K562 (cell line): ENCODE measurements around the gene HK2. TPM values are rescaled to one million over a fixed set of nuclear protein-coding genes. Genes with fewer than 3 reads are reported as not detected.

Experiments
- ATAC-seq: fragments of 200-7000 bp; cut with Tn5 transposase; 3 replicates; pipeline ENCODE4 v1.9.1; 2020; ENCODE audit warnings: moderate library complexity
- BruUV-seq: library from RNA; stranded (reverse); fragments of 400-500 nt; replicated peaks from 2 replicates; lab custom pipeline; 2021; lab: Mats Ljungman, UMichigan
- CTCF ChIA-PET: fragments of 300-600 bp; formaldehyde crosslinking; extraction: SDS; loops from one replicate; lab custom pipeline; 2021; ENCODE audit warnings: low intra/inter-chr PET ratio; lab: Yijun Ruan, JAX
- POLR2A ChIA-PET: fragments of 300-600, 350-650 bp; sonication (Branson Sonifier 250); formaldehyde crosslinking; extraction: SDS; loops from one replicate; lab custom pipeline; 2021; ENCODE audit warnings: antibody characterized with exemption, inconsistent platforms; lab: Yijun Ruan, JAX
- DNase-seq, 4 experiments: peaks; one replicate each; pipeline versions ENCODE4 v3.0.0 to v3.0.0-alpha.2; 2011 to 2018; ENCODE audit warnings: low spot score in 3 of 4, mixed read lengths in 3 of 4; ENCODE audit errors: extremely low read depth in 1 of 4
- FAIRE-seq: peaks from 2 replicates; lab custom pipeline; 2011; peaks lifted over from hg19 to GRCh38; lab: Jason Lieb, UNC
- H2AFZ ChIP-seq: 2 replicates; pipeline ENCODE4 v1.6.0; 2011; ENCODE audit warnings: low read depth, low read length, control low read depth, inconsistent platforms
- H3K27ac ChIP-seq: fragments of 200-600 bp; 3 replicates; pipeline ENCODE4 v1.8.0; 2011; ENCODE audit warnings: low read depth, mild to moderate bottlenecking, control low read depth, inconsistent platforms, low read length, moderate library complexity, mixed read lengths; ENCODE audit errors: extremely low read depth
- H3K27me3 ChIP-seq, 2 experiments: fragments of 300-600 bp in 1 of 2; 2 replicates in 1 of 2; 3 replicates in 1 of 2; pipeline versions ENCODE4 v1.6.0 to v1.8.0; 2011; ENCODE audit warnings: inconsistent platforms in 2 of 2, low read length in 2 of 2, mild to moderate bottlenecking in 1 of 2, mixed read lengths in 1 of 2, moderate library complexity in 1 of 2; ENCODE audit not compliant: control insufficient read depth in 2 of 2, insufficient read depth in 2 of 2
- H3K36me3 ChIP-seq: fragments of 300-600 bp; 3 replicates; pipeline ENCODE4 v1.8.0; 2011; ENCODE audit warnings: mild to moderate bottlenecking, low read length, inconsistent platforms; ENCODE audit not compliant: control insufficient read depth, insufficient read depth
- H3K4me1 ChIP-seq, 2 experiments: fragments of 200-600 bp in 1 of 2; replicated peaks in 1 of 2; 2 replicates in 1 of 2; 3 replicates in 1 of 2; pipeline versions ENCODE4 v1.5.1 to v1.8.0; 2011; ENCODE audit warnings: inconsistent platforms in 2 of 2, low read length in 2 of 2, mild to moderate bottlenecking in 1 of 2, mixed read lengths in 1 of 2, moderate library complexity in 1 of 2; ENCODE audit not compliant: control insufficient read depth in 2 of 2, insufficient read depth in 2 of 2
- H3K4me2 ChIP-seq: 2 replicates; pipeline ENCODE4 v1.6.1; 2011; ENCODE audit warnings: low read length, control low read depth, inconsistent platforms, mixed read lengths; ENCODE audit not compliant: insufficient read depth
- H3K4me3 ChIP-seq: fragments of 200-600 bp; sonication (generic), shearing (Covaris generic); 2 replicates; pipeline ENCODE4 v1.5.1; 2016; ENCODE audit warnings: control low read depth, inconsistent platforms
- H3K79me2 ChIP-seq: fragments of 200-600 bp; 3 replicates; pipeline ENCODE4 v1.8.0; 2011; ENCODE audit warnings: low read length, inconsistent platforms; ENCODE audit not compliant: control insufficient read depth, insufficient read depth
- H3K9ac ChIP-seq, 2 experiments: 2 replicates each; pipeline versions ENCODE4 v1.6.0 to v1.6.1; 2011; ENCODE audit warnings: low read depth in 2 of 2, low read length in 2 of 2, control low read depth in 1 of 2, inconsistent platforms in 1 of 2, mild to moderate bottlenecking in 1 of 2, mixed read lengths in 1 of 2; ENCODE audit not compliant: insufficient read depth in 1 of 2
- H3K9me1 ChIP-seq: one replicate; pipeline ENCODE4 v1.6.0; 2011; ENCODE audit warnings: inconsistent platforms, mild to moderate bottlenecking, low read length, moderate library complexity; ENCODE audit not compliant: control insufficient read depth, insufficient read depth
- H3K9me3 ChIP-seq: replicated peaks from 2 replicates; pipeline ENCODE4 v1.5.1; 2011; ENCODE audit warnings: low read depth, low read length, inconsistent platforms; ENCODE audit not compliant: control insufficient read depth, insufficient read depth
- H4K20me1 ChIP-seq: replicated peaks from 2 replicates; pipeline ENCODE4 v1.6.1; 2011; ENCODE audit warnings: low read length, inconsistent platforms, mixed read lengths; ENCODE audit not compliant: control insufficient read depth, insufficient read depth
- BRD9 ChIP-seq: fragments of 450-650 bp; IDR thresholded peaks from 2 replicates; pipeline ENCODE4 v1.6.1; 2018; ENCODE audit warnings: low read depth; ENCODE audit not compliant: partially characterized antibody
- ELF2 ChIP-seq: fragments of 250-450 bp; sonication (Bioruptor Pico); IDR thresholded peaks from 2 replicates; pipeline ENCODE4 v1.5.0; 2021; ENCODE audit warnings: mild to moderate bottlenecking
- HLTF ChIP-seq: fragments of 450-650 bp; IDR thresholded peaks from 2 replicates; pipeline ENCODE4 v1.6.1; 2016
- MYBL2 ChIP-seq, 2 experiments: fragments of 450-650 bp in 1 of 2; sonication (generic) in 1 of 2; formaldehyde crosslinking in 1 of 2; IDR thresholded peaks; 2 replicates each; pipeline versions ENCODE4 v1.6.1 to v1.8.1; 2017 to 2022; ENCODE audit warnings: borderline replicate concordance in 1 of 2, inconsistent platforms in 1 of 2, low read depth in 1 of 2, mild to moderate bottlenecking in 1 of 2, missing genetic modification reagents in 1 of 2, moderate library complexity in 1 of 2
- NCOA4 ChIP-seq: fragments of 450-650 bp; IDR thresholded peaks from 2 replicates; pipeline ENCODE4 v1.6.1; 2018; ENCODE audit warnings: mild to moderate bottlenecking; ENCODE audit not compliant: partially characterized antibody
- NFIX ChIP-seq: fragments of 250-450 bp; sonication (Bioruptor Pico); IDR thresholded peaks from 2 replicates; pipeline ENCODE4 v1.4.0; 2020; ENCODE audit warnings: low read depth, mild to moderate bottlenecking, moderate library complexity
- PHF8 ChIP-seq: fragments of 200-600 bp; sonication (generic); IDR thresholded peaks from 2 replicates; pipeline ENCODE4 v1.6.1; 2012; ENCODE audit warnings: mixed run types, mild to moderate bottlenecking, inconsistent platforms, low read length, moderate library complexity, borderline replicate concordance
- RBM14 ChIP-seq: fragments of 200-400 bp; formaldehyde crosslinking; IDR thresholded peaks from 2 replicates; pipeline ENCODE4 v1.6.1; 2018; ENCODE audit warnings: low read depth, mild to moderate bottlenecking, low read length, moderate library complexity, borderline replicate concordance; ENCODE audit not compliant: insufficient read depth
- TAF9B ChIP-seq: fragments of 450-650 bp; IDR thresholded peaks from 2 replicates; pipeline ENCODE4 v1.6.1; 2018; ENCODE audit warnings: mild to moderate bottlenecking; ENCODE audit not compliant: partially characterized antibody
- ZNF318 ChIP-seq, 2 experiments: fragments of 450-650 bp; IDR thresholded peaks; 2 replicates each; pipeline ENCODE4 v1.6.1; 2016; ENCODE audit warnings: mild to moderate bottlenecking in 2 of 2, borderline replicate concordance in 1 of 2, low read depth in 1 of 2, moderate library complexity in 1 of 2
- ZNF644 ChIP-seq: fragments of 200-800 bp; sonication (Bioruptor generic); IDR thresholded peaks from 2 replicates; pipeline ENCODE4 v1.6.1; 2016; ENCODE audit warnings: low read depth, missing genetic modification characterization, missing compliant biosample characterization
- WGBS: fragments of 100-300 bp; shearing (Covaris generic); methylation state at CpG from one replicate; pipeline ENCODE4 v1.1.6; 2016; ENCODE audit warnings: low coverage, mixed read lengths; ENCODE audit not compliant: insufficient coverage; ENCODE audit errors: missing lambda C conversion rate; 5-methylcytosine and 5-hydroxymethylcytosine counted together
- in situ Hi-C: fragments of 300-500 bp; cut with MboI; formaldehyde crosslinking; loops from 4 replicates; pipeline ENCODE4 v1.15.0; 2018; ENCODE audit warnings: inconsistent platforms, mixed read lengths
- intact Hi-C: fragments of 100-400 bp; cut with micrococcal nuclease; formaldehyde crosslinking; loops from 2 replicates; pipeline ENCODE4 v1.14.2; 2022
- polyA plus RNA-seq, 8 experiments: library from polyadenylated mRNA; depleted of rRNA in 4 of 8; stranded (reverse) in 5 of 8; unstranded in 3 of 8; fragments of >200 nt; fragmentation: Nextera tagmentation in 2 of 8; fragmentation: Illumina TruSeq in 1 of 8; extraction: Ambion mirVana in 2 of 8; extraction: Trizol in 1 of 8; gene quantifications; 2 replicates each; pipeline versions ENCODE4 v1.2.1 to v1.2.3, GENCODE V29; 2011 to 2014; ENCODE audit warnings: inconsistent platforms in 1 of 8, missing spikeins in 1 of 8
- total RNA-seq, 7 experiments: library from RNA; depleted of rRNA in 6 of 7; stranded (reverse); fragments of >200 nt in 6 of 7; fragmentation: Illumina TruSeq in 2 of 7; extraction: Trizol in 2 of 7; gene quantifications; 2 replicates each; pipeline versions ENCODE4 v1.2.1 to v1.2.3, GENCODE V29; 2011 to 2021; ENCODE audit warnings: low replicate concordance in 1 of 7
- TF ChIP-seq, protein P1 (sequence below), 2 experiments: fragments of 450-650 bp in 1 of 2; sonication (generic) in 1 of 2; formaldehyde crosslinking; conservative IDR thresholded peaks; 2 replicates each; pipeline versions ENCODE4 v1.4.0 to v1.8.1; 2020 to 2022; ENCODE audit warnings: mild to moderate bottlenecking in 1 of 2, missing genetic modification reagents in 1 of 2
- TF ChIP-seq, protein P2 (sequence below): sonication (generic); formaldehyde crosslinking; IDR thresholded peaks from 2 replicates; pipeline ENCODE4 v1.5.0; 2020; ENCODE audit warnings: missing genetic modification reagents

The HK2 gene
- total and polyA plus RNA-seq, 9 of the 15 experiments (the other 6 are each of a cell fraction or from before 2014, with no cell fraction given): 4.7 to 56.0 (median 19.9) TPM

- Histone ChIP-seq H3K4me1 (peaks cover 0 to 12% of the 10 kb centered on the region in 2 experiments; a peak in 2 of 5 replicates), H3K36me3 (no peaks in the 10 kb centered on the region), H3K27ac (no peak overlapping the region), H4K20me1 (no peaks in the 10 kb centered on the region), H3K79me2 (no peaks in the 10 kb centered on the region), H3K9ac (no peak overlapping the region), H3K27me3 (no peaks in the 10 kb centered on the region), H3K9me1 (no peaks in the 10 kb centered on the region), H2AFZ (no peak overlapping the region), H3K4me2 (no peak overlapping the region), H3K4me3 (no peak overlapping the region), H3K9me3 (no peaks in the 10 kb centered on the region)
- ATAC-seq: no peak; the same call in 2 of the 3 replicates
- ChIA-PET CTCF (no interaction called here), POLR2A (no interaction called here)
- intact Hi-C loops: no loop called here
- in situ Hi-C loops: no loop called here
- no peak for FAIRE-seq
- WGBS: 76% methylated on average over 5 of the region's 5 CpGs
- no peak for DNase-seq
- BruUV-seq: no TSS peak
- TF ChIP-seq NCOA4 (no peak), ZNF318 (IDR thresholded peaks at IDR 0.05; ENCODE audit: borderline replicate concordance in 1 of 2, low read depth in 1 of 2) (no peak), PHF8 (no peak), BRD9 (no peak), NFIX (CRISPR knock-in tag) (no peak), TAF9B (no peak), HLTF (no peak), MYBL2 (IDR thresholded peaks at IDR 0.05; ENCODE audit: low read depth) (no peak), MYBL2 (CRISPR knock-in tag; IDR thresholded peaks at IDR 0.05; ENCODE audit: borderline replicate concordance) (no peak), ELF2 (CRISPR knock-in tag) (no peak), RBM14 (no peak), ZNF644 (no peak)
- TF ChIP-seq, protein P1, sequence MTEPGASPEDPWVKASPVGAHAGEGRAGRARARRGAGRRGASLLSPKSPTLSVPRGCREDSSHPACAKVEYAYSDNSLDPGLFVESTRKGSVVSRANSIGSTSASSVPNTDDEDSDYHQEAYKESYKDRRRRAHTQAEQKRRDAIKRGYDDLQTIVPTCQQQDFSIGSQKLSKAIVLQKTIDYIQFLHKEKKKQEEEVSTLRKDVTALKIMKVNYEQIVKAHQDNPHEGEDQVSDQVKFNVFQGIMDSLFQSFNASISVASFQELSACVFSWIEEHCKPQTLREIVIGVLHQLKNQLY (CRISPR knock-in tag; conservative IDR thresholded peaks at IDR 0.05): no peak
- TF ChIP-seq, protein P2, sequence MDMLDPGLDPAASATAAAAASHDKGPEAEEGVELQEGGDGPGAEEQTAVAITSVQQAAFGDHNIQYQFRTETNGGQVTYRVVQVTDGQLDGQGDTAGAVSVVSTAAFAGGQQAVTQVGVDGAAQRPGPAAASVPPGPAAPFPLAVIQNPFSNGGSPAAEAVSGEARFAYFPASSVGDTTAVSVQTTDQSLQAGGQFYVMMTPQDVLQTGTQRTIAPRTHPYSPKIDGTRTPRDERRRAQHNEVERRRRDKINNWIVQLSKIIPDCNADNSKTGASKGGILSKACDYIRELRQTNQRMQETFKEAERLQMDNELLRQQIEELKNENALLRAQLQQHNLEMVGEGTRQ: no peak
Observed at GRCh38 chr2:74942263-74942662, 108.3 kb downstream of the HK2 start.
